CD4-positive, alpha-beta T cell treated with Interferon gamma for 1 hour (primary cell): ENCODE results near the gene OR9Q1.
"Not testable (repeated sequence)": the region's sequence is repeated elsewhere in the genome, so short reads cannot be mapped to it uniquely, and the experiment has no call there.

Experiments
- DNase-seq: peaks from one replicate; pipeline ENCODE4 v3.0.0-alpha.2; 2020

Gene OR9Q1, protein sequence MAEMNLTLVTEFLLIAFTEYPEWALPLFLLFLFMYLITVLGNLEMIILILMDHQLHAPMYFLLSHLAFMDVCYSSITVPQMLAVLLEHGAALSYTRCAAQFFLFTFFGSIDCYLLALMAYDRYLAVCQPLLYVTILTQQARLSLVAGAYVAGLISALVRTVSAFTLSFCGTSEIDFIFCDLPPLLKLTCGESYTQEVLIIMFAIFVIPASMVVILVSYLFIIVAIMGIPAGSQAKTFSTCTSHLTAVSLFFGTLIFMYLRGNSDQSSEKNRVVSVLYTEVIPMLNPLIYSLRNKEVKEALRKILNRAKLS

GRCh38 chr11:58023435-58023931, at the start of gene OR9Q1:
TSS of gene OR9Q1 (plus strand) at chr11:58023881. CDS start at chr11:58179445, 155,564 bp downstream.
- DNase-seq: no peak

- DNase-seq: no peak
Observed at GRCh38 chr11:57974132-57974531, 49.5 kb upstream of the OR9Q1 start.

- DNase-seq: no peak
Observed at GRCh38 chr11:57974848-57975601, 48.7 kb upstream of the OR9Q1 start.

GRCh38 chr11:57977709-57978108, 46.0 kb upstream of the OR9Q1 start:
- DNase-seq: no peak

DNA sequence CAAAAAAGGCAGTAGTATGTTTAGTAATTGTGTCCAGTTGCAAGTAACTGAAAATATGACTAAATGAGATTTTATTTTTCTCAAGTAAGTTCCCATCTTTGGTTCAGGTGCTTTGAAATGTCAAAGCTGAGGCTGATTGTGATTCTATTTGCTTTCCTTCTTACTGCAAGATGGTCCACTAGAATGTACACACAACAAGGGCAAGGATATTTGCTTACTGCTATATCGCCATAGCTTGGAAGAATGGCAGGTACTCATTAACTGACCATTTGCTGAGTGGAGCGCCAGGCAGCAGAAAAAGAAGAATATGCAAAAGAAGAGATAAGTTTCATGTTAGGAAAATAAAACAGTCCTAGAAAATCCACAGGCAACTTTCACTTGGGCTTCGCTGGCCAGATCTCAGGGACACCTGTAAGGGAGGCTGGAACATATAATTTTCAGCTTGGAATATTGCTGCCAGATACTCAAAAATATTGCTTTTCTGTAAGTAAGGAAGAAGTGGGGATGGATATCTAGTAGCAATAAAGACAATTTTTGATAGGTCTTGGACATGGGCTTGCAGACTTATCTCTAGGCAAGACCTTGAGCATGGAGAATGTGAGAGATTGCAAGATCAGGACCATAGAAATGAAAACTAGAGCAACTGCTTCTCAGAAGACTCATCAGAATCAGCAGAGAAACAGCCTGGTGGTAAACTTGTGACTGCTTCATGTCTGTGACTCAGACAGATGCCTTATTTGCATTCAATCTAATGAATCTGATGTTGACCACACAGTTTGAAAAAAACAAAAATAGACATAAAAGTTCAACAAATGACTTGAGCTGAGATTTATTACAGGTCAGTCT, 44.8 kb upstream of the OR9Q1 start:
- no peak for DNase-seq

GRCh38 chr11:57979532-57980079, 44.1 kb upstream of the OR9Q1 start:
- no peak for DNase-seq

DNA sequence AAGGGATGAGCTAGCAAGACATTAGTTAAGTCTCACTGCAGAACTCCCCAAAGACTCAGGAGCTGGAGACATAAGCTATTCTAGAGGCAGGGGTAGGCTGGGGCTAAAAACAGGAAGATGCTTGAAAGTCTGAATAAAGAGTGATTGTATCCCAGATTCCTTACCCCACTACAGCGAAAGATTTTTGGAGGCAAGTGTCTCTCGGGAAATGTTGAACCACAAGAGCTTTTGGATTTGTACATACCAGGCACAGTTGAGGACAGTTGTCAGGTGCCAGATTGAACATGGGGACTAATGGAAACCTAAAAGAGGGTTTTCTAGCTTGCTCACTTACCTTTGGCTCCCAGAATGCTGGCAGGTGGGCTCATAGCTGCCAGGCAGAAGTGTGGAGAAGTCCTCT, 43.5 kb upstream of the OR9Q1 start:
- DNase-seq: no peak

DNA sequence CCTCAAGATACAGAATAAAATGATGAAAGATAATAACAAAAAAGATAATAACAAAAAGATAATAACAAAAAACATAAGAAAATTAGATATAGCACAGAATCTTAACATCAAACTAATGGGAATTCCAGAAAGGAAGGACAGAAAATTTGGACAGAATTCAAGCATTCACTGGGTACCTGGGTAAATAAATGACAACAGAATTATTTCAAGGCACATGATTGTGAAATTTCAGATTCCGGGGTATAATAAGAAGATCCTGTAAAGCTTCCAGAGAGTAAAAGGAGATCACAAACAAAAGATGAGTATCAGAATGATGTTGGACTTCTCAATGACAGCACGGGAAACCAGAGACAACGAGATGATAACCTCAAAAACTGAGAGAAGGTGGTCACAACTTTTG, 42.1 kb upstream of the OR9Q1 start:
- no peak for DNase-seq

- no peak for DNase-seq
Observed at GRCh38 chr11:57982776-57983175, 40.9 kb upstream of the OR9Q1 start.

- no peak for DNase-seq
Observed at GRCh38 chr11:57983191-57983590, 40.5 kb upstream of the OR9Q1 start.

DNA sequence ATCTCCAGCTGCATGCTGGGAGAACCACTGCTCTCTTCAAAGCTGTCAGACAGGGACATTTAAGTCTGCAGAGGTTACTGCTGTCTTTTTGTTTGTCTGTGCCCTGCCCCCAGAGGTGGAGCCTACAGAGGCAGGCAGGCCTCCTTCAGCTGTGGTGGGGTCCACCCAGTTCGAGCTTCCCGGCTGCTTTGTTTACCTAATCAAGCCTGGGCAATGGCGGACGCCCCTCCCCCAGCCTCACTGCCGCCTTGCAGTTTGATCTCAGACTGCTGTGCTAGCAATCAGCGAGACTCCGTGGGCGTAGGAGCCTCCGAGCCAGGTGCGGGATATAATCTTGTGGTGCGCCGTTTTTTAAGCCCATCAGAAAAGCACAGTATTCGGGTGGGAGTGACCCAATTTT, 24.2 kb upstream of the OR9Q1 start:
- not testable (repeated sequence) for DNase-seq

GRCh38 chr11:58000021-58000420, 23.7 kb upstream of the OR9Q1 start:
- not testable (repeated sequence) for DNase-seq

DNA sequence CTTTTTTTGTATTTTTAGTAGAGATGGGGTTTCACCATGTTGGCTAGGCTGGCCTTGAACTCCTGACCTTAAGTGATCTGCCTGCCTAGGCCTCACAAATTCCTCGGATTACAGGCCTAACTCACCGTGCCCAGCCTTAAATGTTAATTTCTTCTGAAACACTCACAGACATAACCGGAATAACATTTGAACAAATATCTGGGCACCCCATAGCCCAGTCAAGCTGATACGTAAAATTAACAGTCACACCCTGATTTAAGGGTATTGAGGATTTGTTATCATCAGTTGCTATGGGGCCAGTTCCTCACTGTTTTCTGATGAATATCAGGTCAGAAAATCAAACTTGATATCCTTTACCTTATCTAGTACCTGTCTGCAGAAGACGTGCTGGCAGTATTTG, 23.0 kb upstream of the OR9Q1 start:
- no peak for DNase-seq

GRCh38 chr11:58003036-58003435, 20.6 kb upstream of the OR9Q1 start:
- DNase-seq: no peak

DNA sequence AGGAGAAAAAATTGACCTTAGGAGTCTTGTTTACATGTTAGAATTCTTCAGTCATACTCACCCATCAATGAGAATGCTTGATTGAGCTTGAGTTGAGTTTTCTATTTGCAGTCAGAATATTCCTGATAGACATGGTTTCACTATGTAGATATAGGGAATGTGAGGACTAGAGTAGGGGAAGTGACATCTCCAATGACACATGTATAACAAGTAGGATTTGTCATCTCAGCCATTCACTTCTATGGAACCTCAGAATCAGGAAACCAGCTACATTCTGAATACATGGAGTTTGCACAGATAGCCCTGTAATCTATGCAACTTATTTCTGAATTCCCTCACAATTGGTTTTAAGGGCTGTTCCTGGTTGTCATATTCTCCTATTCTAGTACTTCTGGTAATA, 20.1 kb upstream of the OR9Q1 start:
- DNase-seq: no peak

- no peak for DNase-seq
Observed at GRCh38 chr11:58004664-58005063, 19.0 kb upstream of the OR9Q1 start.

GRCh38 chr11:58006940-58007339, 16.7 kb upstream of the OR9Q1 start:
- no peak for DNase-seq

GRCh38 chr11:58011771-58012170, 11.9 kb upstream of the OR9Q1 start:
- DNase-seq: no peak

GRCh38 chr11:58024601-58025091, 965 bp downstream of the OR9Q1 start:
- DNase-seq: no peak

DNA sequence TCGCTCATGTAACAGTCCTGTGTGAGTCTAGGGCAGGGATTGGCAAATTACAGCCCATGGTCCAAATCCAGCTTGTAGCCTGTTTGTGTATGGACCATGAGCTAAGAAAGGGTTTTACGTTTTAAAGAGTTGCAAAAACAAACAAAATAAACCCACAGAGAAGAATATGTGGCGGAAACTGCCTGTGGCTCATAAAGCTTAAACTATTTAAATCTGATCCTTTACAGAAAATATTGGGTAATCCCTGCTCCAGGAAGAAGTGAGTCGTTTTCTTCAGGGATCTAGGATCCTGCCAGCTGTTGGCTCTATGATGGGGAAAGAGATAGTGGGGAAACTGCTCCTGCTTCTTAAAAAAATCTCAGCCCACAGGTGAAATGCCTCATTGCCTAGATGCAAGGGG, 3.7 kb downstream of the OR9Q1 start:
- no peak for DNase-seq

GRCh38 chr11:58028687-58029411, 5.2 kb downstream of the OR9Q1 start:
- no peak for DNase-seq

- DNase-seq: no peak
Observed at GRCh38 chr11:58030653-58031052, 7.0 kb downstream of the OR9Q1 start, which contains the start of gene OR6Q1. TSS of gene OR6Q1 (plus strand) at chr11:58030953. CDS start at chr11:58030953, 0 bp downstream.
